Vagina (tissue), 2 donors: ENCODE data around the gene SLC6A7. TPM values are rescaled to one million over a fixed set of nuclear protein-coding genes. Genes with fewer than 3 reads are reported as not detected.

ENCODE experiments used
- DNase-seq, 2 donors: peaks; one replicate each; pipeline ENCODE4 v3.0.0-alpha.2; 2017; ENCODE audit errors: extremely low spot score in 2 of 2
- H3K27ac ChIP-seq: fragments of 200-600 bp; sonication (generic); one replicate; pipeline ENCODE4 v1.5.1; 2019
- H3K27me3 ChIP-seq: fragments of 200-600 bp; sonication (generic); one replicate; pipeline ENCODE4 v1.5.1; 2019
- H3K36me3 ChIP-seq, 2 donors: fragments of 200-600 bp; sonication (generic); one replicate each; pipeline ENCODE4 v1.5.1; 2017 to 2019
- H3K4me1 ChIP-seq: fragments of 200-600 bp; sonication (generic); one replicate; pipeline ENCODE4 v1.5.1; 2019
- H3K4me3 ChIP-seq, 2 donors: fragments of 200-600 bp; sonication (generic); 1 replicate in 1 of 2; 2 replicates in 1 of 2; pipeline ENCODE4 v1.5.1; 2016 to 2019
- H3K9me3 ChIP-seq: fragments of 200-600 bp; sonication (generic); one replicate; pipeline ENCODE4 v1.5.1; 2019
- POLR2A ChIP-seq, 2 donors: fragments of 450-650 bp; IDR thresholded peaks; one replicate each; pipeline ENCODE4 v1.6.1; 2017; ENCODE audit warnings: antibody characterized with exemption in 2 of 2, mild to moderate bottlenecking in 2 of 2, moderate library complexity in 2 of 2
- POLR2AphosphoS5 ChIP-seq, 2 donors: sonication (generic); formaldehyde crosslinking; IDR thresholded peaks; one replicate each; pipeline ENCODE4 v1.9.0; 2017; ENCODE audit warnings: antibody characterized with exemption in 2 of 2, mild to moderate bottlenecking in 2 of 2, low read depth in 1 of 2; ENCODE audit not compliant: insufficient read depth in 1 of 2
- intact Hi-C: fragments of 100-400 bp; cut with DNase I; formaldehyde crosslinking; loops from one replicate; pipeline ENCODE4 v1.15.1; 2023
- total RNA-seq: library from RNA; depleted of rRNA; stranded (reverse); fragments of >200 nt; gene quantifications from one replicate; pipeline ENCODE4 v1.2.3, GENCODE V29; 2016
- TF ChIP-seq, protein P1 (sequence below), 3 experiments: fragments of 450-650 bp in 2 of 3; fragments of 200-600 bp in 1 of 3; sonication (generic) in 1 of 3; IDR thresholded peaks; one replicate each; pipeline ENCODE4 v1.5.1; 2017 to 2019; ENCODE audit warnings: antibody characterized with exemption in 3 of 3, mild to moderate bottlenecking in 2 of 3, moderate library complexity in 2 of 3

The SLC6A7 gene
- total RNA-seq, 1 donor from 2014 or later = 0.25 TPM

DNA sequence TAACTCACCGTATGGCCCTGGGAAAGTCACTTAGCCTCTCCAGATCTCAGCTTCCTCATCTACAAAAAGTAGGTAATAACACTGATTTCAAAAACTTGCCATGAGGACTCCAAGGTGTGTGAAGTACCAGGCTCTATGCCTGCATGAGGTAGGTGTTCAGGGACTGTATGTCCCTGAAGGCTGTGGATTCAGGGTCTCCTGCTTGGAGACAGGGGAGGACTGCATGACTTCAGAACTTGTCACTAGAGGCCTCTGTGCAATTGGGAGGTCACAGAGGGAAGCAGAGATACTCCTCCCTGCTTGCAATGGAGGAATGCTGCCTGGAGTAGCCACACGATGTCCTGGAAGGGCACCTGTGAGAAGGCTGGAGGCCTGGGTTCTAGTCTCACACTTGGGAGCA lies 36.4 kb upstream of the SLC6A7 start:
- H3K27ac ChIP-seq = peak overlapping the region; percentile 83
- H3K36me3 ChIP-seq = no peaks in the 10 kb centered on the region
- peaks cover 54% of the 10 kb centered on the region for H3K4me1 ChIP-seq
- no peaks in the 10 kb centered on the region for H3K9me3 ChIP-seq
- no peak for DNase-seq
- intact Hi-C loops = no loop called here
- TF ChIP-seq POLR2AphosphoS5 (IDR thresholded peaks at IDR 0.05; ENCODE audit: insufficient read depth in 1 of 2, low read depth in 1 of 2) (no peak), POLR2A (IDR thresholded peaks at IDR 0.05) (no peak)
- TF ChIP-seq, protein P1, sequence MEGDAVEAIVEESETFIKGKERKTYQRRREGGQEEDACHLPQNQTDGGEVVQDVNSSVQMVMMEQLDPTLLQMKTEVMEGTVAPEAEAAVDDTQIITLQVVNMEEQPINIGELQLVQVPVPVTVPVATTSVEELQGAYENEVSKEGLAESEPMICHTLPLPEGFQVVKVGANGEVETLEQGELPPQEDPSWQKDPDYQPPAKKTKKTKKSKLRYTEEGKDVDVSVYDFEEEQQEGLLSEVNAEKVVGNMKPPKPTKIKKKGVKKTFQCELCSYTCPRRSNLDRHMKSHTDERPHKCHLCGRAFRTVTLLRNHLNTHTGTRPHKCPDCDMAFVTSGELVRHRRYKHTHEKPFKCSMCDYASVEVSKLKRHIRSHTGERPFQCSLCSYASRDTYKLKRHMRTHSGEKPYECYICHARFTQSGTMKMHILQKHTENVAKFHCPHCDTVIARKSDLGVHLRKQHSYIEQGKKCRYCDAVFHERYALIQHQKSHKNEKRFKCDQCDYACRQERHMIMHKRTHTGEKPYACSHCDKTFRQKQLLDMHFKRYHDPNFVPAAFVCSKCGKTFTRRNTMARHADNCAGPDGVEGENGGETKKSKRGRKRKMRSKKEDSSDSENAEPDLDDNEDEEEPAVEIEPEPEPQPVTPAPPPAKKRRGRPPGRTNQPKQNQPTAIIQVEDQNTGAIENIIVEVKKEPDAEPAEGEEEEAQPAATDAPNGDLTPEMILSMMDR (IDR thresholded peaks at IDR 0.05) = no peak
- H3K4me3 ChIP-seq = peak overlapping the region; percentile 57 to 76
- no peaks in the 10 kb centered on the region for H3K27me3 ChIP-seq

DNA sequence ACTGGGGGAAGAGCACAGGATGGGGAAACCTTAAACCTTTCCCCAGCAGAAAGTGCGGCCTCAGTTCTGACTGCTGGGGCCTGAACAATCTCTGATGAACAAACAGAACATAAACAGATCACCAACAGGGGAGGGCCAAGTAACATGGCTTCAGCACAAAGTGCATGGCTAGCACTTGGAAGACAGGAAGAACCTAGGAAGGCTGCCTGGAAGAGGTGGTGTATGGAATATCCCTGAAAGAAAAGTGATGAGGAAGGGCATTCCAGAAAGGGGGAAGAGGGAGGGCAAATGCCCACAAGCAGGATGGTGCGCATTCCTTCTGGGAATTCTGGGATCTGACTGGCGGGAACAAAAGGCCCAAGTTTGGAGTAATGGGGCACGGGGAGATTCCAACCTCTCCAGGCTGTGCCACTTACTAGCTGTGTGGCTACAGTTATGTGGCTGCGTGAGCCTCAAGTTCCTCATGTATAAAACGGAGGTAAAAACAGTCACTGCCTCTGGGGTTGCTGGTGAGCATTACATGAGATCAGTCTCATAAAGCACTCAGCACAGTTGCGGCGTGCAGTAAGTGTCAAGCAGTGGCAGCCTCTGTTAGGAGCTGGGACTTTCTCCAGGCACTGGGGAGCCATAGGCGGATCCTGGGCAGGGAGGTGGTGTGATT lies 35.8 kb upstream of the SLC6A7 start:
- Histone ChIP-seq H3K27ac (peak overlapping the region; percentile 83), H3K9me3 (no peaks in the 10 kb centered on the region), H3K36me3 (no peaks in the 10 kb centered on the region), H3K4me3 (peak overlapping the region; percentile 57 to 76), H3K27me3 (no peaks in the 10 kb centered on the region), H3K4me1 (peaks cover 54% of the 10 kb centered on the region)
- DNase-seq = no peak
- TF ChIP-seq POLR2AphosphoS5 (IDR thresholded peaks at IDR 0.05; ENCODE audit: insufficient read depth in 1 of 2, low read depth in 1 of 2) (peak in 1 of 2 donors; percentile 57), POLR2A (IDR thresholded peaks at IDR 0.05) (no peak)
- intact Hi-C loops = no loop called here

DNA sequence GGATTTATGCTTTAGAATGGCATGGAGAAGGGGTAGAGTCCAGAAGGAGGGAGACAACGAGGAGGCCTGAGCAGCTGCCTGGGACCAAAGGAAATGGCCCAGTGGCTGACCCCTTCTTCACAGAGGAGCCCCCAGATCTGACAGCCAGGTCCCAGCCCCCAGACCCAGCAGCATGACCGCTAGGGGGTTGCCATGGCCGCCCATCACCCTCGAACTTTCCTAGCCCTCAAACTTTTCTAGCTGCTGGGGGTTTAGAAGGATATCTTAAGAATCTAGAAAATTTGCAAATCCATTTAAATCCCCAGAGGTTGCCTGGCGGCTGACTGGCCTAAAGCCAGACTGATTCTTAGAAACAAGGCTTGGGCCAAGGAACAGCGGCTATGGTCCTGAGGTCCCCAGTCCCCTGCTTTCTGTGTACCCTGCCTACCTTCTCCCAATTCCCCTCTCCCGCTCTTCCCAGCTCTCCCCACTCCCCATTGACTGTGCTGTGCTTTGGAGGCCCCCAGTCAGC lies 35.2 kb upstream of the SLC6A7 start:
- Histone ChIP-seq H3K27me3 (no peaks in the 10 kb centered on the region), H3K4me1 (peaks cover 54% of the 10 kb centered on the region)

DNA sequence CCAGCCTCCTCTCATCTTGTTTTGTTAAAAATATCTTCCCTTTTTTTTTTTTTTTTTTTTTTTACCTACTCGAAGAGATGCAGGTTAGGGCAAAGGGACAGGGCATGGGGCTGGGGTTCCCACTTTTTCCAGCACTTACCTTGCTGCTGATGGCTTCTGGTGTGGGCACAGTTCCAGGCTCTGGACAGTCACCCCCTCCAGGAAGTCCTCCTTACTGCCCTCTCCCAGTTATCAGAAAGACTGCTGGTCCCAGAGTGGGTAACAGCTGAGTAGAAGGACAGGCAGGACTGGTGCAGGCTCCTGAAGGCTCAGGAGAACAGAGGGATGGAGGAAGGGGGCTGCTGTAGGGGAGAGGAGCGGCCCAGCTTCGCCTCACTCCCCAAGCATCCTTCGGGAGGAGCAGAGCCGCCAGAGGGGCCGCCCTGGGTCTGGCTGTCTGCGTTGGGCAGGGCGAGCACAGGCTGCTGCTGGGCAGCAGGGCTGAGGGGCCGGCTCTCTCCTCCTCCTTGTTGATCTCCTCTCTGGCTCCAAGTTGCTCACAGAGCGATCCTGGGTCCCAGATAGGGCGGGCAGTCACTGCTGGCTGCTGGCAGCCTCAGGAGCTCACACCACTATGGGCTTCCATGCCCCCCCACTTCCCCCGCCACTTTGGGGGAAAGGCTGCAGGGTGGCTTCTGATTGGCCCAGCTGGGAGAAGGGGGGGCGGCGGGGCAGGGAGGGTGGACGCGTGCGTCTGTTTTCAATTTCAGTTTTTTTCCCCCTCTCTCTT lies 34.4 kb upstream of the SLC6A7 start, which contains the start of gene PDGFRB:
TSS of gene PDGFRB (minus strand) at position 588 of the 769 bp plus-strand sequence. CDS start 18,798 bp downstream, outside the sequence.
- peak within 1 kb of the TSS; percentile 57 to 76 for H3K4me3 ChIP-seq
- no peaks in the 10 kb centered on the region for H3K36me3 ChIP-seq
- intact Hi-C loops = no loop called here
- H3K4me1 ChIP-seq = peaks cover 54% of the 10 kb centered on the region
- H3K27me3 ChIP-seq = no peaks in the 10 kb centered on the region
- no peaks in the 10 kb centered on the region for H3K9me3 ChIP-seq
- no peak for DNase-seq
- H3K27ac ChIP-seq = peak within 1 kb of the TSS; percentile 83
- peak; percentile 63 to 98 for TF ChIP-seq POLR2AphosphoS5 (IDR thresholded peaks at IDR 0.05; ENCODE audit: insufficient read depth in 1 of 2, low read depth in 1 of 2)
- TF ChIP-seq, protein P1 (IDR thresholded peaks at IDR 0.05) = no peak
- TF ChIP-seq POLR2A (IDR thresholded peaks at IDR 0.05) = peak in 1 of 2 donors; percentile 89

More for the DNA sequence above, 35.2 kb upstream of the SLC6A7 start:
- no peak for TF ChIP-seq POLR2A (IDR thresholded peaks at IDR 0.05)
- peak in 1 of 2 donors; percentile 27 for TF ChIP-seq POLR2AphosphoS5 (IDR thresholded peaks at IDR 0.05; ENCODE audit: insufficient read depth in 1 of 2, low read depth in 1 of 2)
- H3K9me3 ChIP-seq = no peaks in the 10 kb centered on the region
- peak overlapping the region; percentile 83 for H3K27ac ChIP-seq
- DNase-seq = no peak
- peak overlapping the region; percentile 57 to 76 for H3K4me3 ChIP-seq
- no peaks in the 10 kb centered on the region for H3K36me3 ChIP-seq
- intact Hi-C loops = no loop called here

DNA sequence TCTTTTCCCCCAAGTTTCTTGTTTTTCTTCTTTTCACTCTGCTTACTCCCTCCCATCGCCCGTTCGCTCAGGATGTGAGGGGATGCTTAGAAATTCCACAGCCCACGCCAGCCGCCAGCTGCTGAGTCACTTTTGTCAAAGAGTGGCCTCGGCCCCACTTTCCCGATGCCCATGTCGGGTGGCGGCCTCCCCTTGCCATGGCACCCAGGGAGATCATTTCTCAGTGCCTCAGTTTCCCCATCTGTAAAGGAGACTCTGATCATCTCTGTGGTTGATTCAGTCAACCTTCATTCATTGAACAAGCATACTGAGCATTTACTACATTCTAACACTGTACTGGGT lies 33.9 kb upstream of the SLC6A7 start:
- DNase-seq = no peak
- no peaks in the 10 kb centered on the region for H3K36me3 ChIP-seq
- no peaks in the 10 kb centered on the region for H3K9me3 ChIP-seq
- peak overlapping the region; percentile 83 for H3K27ac ChIP-seq
- H3K4me3 ChIP-seq = peak overlapping the region; percentile 57 to 76
- H3K4me1 ChIP-seq = peaks cover 56% of the 10 kb centered on the region
- TF ChIP-seq, protein P1 (IDR thresholded peaks at IDR 0.05) = no peak
- TF ChIP-seq POLR2A (IDR thresholded peaks at IDR 0.05) = no peak
- intact Hi-C loops = no loop called here
- H3K27me3 ChIP-seq = no peaks in the 10 kb centered on the region
